Neural progenitor cell (in vitro differentiated cells): ENCODE data around the gene HTR5A. TPM values are rescaled to one million over a fixed set of nuclear protein-coding genes. Genes with fewer than 3 reads are reported as not detected.

Experiments used
- DNase-seq: peaks from one replicate; pipeline ENCODE4 v3.0.0-alpha.2; 2016; ENCODE audit warnings: low spot score
- H2AFZ ChIP-seq: fragments of 200-600 bp; sonication (generic); replicated peaks from 2 replicates; pipeline ENCODE4 v1.6.1; 2016; ENCODE audit warnings: antibody characterized with exemption
- H3F3A ChIP-seq: fragments of 200-600 bp; sonication (generic); 2 replicates; pipeline ENCODE4 v1.6.1; 2016; ENCODE audit warnings: antibody characterized with exemption, low read depth
- H3K27ac ChIP-seq: fragments of 200-600 bp; sonication (generic); 2 replicates; pipeline ENCODE4 v1.5.1; 2016; ENCODE audit warnings: mild to moderate bottlenecking
- H3K27me3 ChIP-seq: fragments of 200-600 bp; sonication (generic); 2 replicates; pipeline ENCODE4 v1.6.1; 2016; ENCODE audit warnings: mild to moderate bottlenecking, moderate library complexity
- H3K36me3 ChIP-seq: fragments of 200-600 bp; sonication (generic); 2 replicates; pipeline ENCODE4 v1.5.1; 2016
- H3K4me1 ChIP-seq: fragments of 200-600 bp; sonication (generic); 2 replicates; pipeline ENCODE4 v1.6.1; 2016; ENCODE audit warnings: mixed run types
- H3K4me2 ChIP-seq: fragments of 200-600 bp; sonication (generic); 2 replicates; pipeline ENCODE4 v1.6.1; 2016
- H3K4me3 ChIP-seq: fragments of 200-600 bp; sonication (generic); 2 replicates; pipeline ENCODE4 v1.5.1; 2016
- H3K79me2 ChIP-seq: fragments of 200-600 bp; sonication (generic); 2 replicates; pipeline ENCODE4 v1.6.1; 2016; ENCODE audit warnings: low read depth
- H3K9ac ChIP-seq: fragments of 200-600 bp; sonication (generic); 2 replicates; pipeline ENCODE4 v1.6.1; 2016
- H3K9me3 ChIP-seq: fragments of 200-600 bp; sonication (generic); 2 replicates; pipeline ENCODE4 v1.5.1; 2016; ENCODE audit warnings: low read depth
- H4K20me1 ChIP-seq: fragments of 200-600 bp; sonication (generic); 2 replicates; pipeline ENCODE4 v1.6.1; 2016; ENCODE audit warnings: low read depth
- H3K27ac Mint-ChIP-seq: 3 replicates; pipeline ENCODE4 v1.8.0; 2021; ENCODE audit warnings: mixed read lengths
- H3K27me3 Mint-ChIP-seq: 2 replicates; pipeline ENCODE4 v1.8.0; 2022; ENCODE audit warnings: low read depth, mild to moderate bottlenecking, inconsistent platforms, moderate library complexity, mixed read lengths; ENCODE audit not compliant: insufficient read depth
- H3K36me3 Mint-ChIP-seq: 3 replicates; pipeline ENCODE4 v1.8.0; 2021; ENCODE audit warnings: mixed read lengths
- H3K4me1 Mint-ChIP-seq: 3 replicates; pipeline ENCODE4 v1.8.0; 2021; ENCODE audit warnings: mixed read lengths
- H3K4me3 Mint-ChIP-seq: 3 replicates; pipeline ENCODE4 v1.8.0; 2021; ENCODE audit warnings: mild to moderate bottlenecking, moderate library complexity, mixed read lengths
- H3K9me3 Mint-ChIP-seq: 3 replicates; pipeline ENCODE4 v1.8.0; 2020; ENCODE audit warnings: mixed read lengths
- EZH2 ChIP-seq: fragments of 200-600 bp; sonication (generic); IDR thresholded peaks from 2 replicates; pipeline ENCODE4 v1.6.1; 2017; ENCODE audit warnings: antibody characterized with exemption, mild to moderate bottlenecking, moderate library complexity
- EZH2phosphoT487 ChIP-seq: fragments of 200-600 bp; sonication (generic); IDR thresholded peaks from 2 replicates; pipeline ENCODE4 v1.6.1; 2017; ENCODE audit warnings: antibody characterized with exemption
- small RNA-seq: library from RNA; depleted of rRNA; stranded (forward); fragments of <200 nt; gene quantifications from one replicate; pipeline ENCODE3, GENCODE V24; 2015
- total RNA-seq: library from RNA; depleted of rRNA; stranded (reverse); fragments of >200 nt; gene quantifications from 2 replicates; pipeline ENCODE4 v1.2.3, GENCODE V29; 2015; ENCODE audit warnings: low replicate concordance
- TF ChIP-seq, protein P1 (sequence below): fragments of 200-600 bp; sonication (generic); IDR thresholded peaks from 2 replicates; pipeline ENCODE4 v1.5.1; 2017; ENCODE audit warnings: antibody characterized with exemption, mild to moderate bottlenecking

Gene HTR5A
- total RNA-seq, 1 donor from 2014 or later, result not detected

GRCh38 chr7:155132431-155132830 lies 62.3 kb downstream of the HTR5A start:
- Mint-ChIP-seq H3K4me3 (no peak overlapping the region), H3K27me3 (peaks cover 2% of the 10 kb centered on the region), H3K4me1 (peaks cover 7% of the 10 kb centered on the region), H3K36me3 (no peaks in the 10 kb centered on the region), H3K27ac (no peak overlapping the region), H3K9me3 (no peaks in the 10 kb centered on the region)
- no peaks in the 10 kb centered on the region for H3K79me2 ChIP-seq
- DNase-seq, result no peak
- H3K27ac ChIP-seq, result no peak overlapping the region
- H3F3A ChIP-seq, result no peaks in the 10 kb centered on the region
- no peaks in the 10 kb centered on the region for H3K36me3 ChIP-seq
- no peaks in the 10 kb centered on the region for H3K4me1 ChIP-seq
- H2AFZ ChIP-seq, result no peak overlapping the region
- H4K20me1 ChIP-seq, result no peaks in the 10 kb centered on the region
- no peak overlapping the region for H3K9ac ChIP-seq
- TF ChIP-seq EZH2phosphoT487, result no peak
- TF ChIP-seq EZH2, result no peak
- TF ChIP-seq, protein P1, sequence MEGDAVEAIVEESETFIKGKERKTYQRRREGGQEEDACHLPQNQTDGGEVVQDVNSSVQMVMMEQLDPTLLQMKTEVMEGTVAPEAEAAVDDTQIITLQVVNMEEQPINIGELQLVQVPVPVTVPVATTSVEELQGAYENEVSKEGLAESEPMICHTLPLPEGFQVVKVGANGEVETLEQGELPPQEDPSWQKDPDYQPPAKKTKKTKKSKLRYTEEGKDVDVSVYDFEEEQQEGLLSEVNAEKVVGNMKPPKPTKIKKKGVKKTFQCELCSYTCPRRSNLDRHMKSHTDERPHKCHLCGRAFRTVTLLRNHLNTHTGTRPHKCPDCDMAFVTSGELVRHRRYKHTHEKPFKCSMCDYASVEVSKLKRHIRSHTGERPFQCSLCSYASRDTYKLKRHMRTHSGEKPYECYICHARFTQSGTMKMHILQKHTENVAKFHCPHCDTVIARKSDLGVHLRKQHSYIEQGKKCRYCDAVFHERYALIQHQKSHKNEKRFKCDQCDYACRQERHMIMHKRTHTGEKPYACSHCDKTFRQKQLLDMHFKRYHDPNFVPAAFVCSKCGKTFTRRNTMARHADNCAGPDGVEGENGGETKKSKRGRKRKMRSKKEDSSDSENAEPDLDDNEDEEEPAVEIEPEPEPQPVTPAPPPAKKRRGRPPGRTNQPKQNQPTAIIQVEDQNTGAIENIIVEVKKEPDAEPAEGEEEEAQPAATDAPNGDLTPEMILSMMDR, result no peak
- H3K4me3 ChIP-seq, result no peak overlapping the region
- H3K9me3 ChIP-seq, result no peaks in the 10 kb centered on the region
- H3K4me2 ChIP-seq, result no peak overlapping the region
- H3K27me3 ChIP-seq, result no peaks in the 10 kb centered on the region

DNA sequence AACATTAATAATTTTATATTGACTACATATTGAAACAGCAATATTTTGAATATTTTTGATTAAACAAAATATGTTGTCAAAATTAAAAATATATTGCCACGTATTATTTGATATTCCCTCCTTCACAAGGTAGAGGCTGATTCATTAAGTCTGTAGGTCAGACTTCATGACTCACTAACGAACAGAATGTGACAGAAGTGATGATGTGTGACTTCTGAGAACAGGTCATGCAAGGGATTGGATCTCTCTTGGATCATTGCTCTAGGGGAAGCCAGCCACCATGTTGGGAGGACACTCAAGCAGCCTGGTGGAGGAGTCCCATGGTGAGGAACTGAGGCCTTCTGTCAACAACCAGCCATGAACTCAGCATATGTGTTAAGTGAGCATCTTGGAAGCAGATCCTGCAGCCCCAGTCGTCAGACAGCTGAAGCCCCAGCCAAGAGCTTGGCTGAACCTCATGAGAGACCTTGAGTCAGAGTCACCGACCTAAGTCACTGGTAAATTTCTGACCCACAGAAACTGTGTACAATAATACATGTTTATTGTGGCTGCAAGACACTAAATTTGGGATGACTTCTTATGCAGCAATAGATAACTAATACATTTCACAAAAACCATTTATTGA lies 66.6 kb downstream of the HTR5A start:
- H3K36me3 Mint-ChIP-seq, result no peaks in the 10 kb centered on the region
- H3K27ac Mint-ChIP-seq, result no peak overlapping the region
- no peak overlapping the region for H3K9ac ChIP-seq
- TF ChIP-seq EZH2phosphoT487 (no peak), EZH2 (no peak)
- TF ChIP-seq, protein P1, result no peak
- H3K27me3 ChIP-seq, result no peaks in the 10 kb centered on the region
- H3K4me1 Mint-ChIP-seq, result peaks cover 7% of the 10 kb centered on the region
- DNase-seq, result no peak
- H3K9me3 ChIP-seq, result no peaks in the 10 kb centered on the region
- H3K27me3 Mint-ChIP-seq, result peaks cover 9% of the 10 kb centered on the region
- no peak overlapping the region for H2AFZ ChIP-seq
- H3K27ac ChIP-seq, result no peak overlapping the region
- no peaks in the 10 kb centered on the region for H3K9me3 Mint-ChIP-seq
- no peaks in the 10 kb centered on the region for H3K4me1 ChIP-seq
- H4K20me1 ChIP-seq, result no peaks in the 10 kb centered on the region
- no peak overlapping the region for H3K4me2 ChIP-seq
- no peaks in the 10 kb centered on the region for H3F3A ChIP-seq
- no peak overlapping the region for H3K4me3 ChIP-seq
- H3K36me3 ChIP-seq, result no peaks in the 10 kb centered on the region
- H3K4me3 Mint-ChIP-seq, result no peak overlapping the region
- no peaks in the 10 kb centered on the region for H3K79me2 ChIP-seq

Small RNA genes within 50 kb of the gene (small RNA-seq; reads per million reads assigned to genes)
- gene AC092628.1, result not detected

Other genes with a start within 250 kb of the HTR5A start
- 22.3 and 26.1 TPM in 2 replicates for gene PAXIP1, start 67.2 kb upstream of the HTR5A start, total RNA-seq
- 94.3 and 96.2 TPM in 2 replicates for gene INSIG1, start 227.6 kb downstream of the HTR5A start, total RNA-seq